Measurements from ENCODE around the gene ADIPOR2. TPM values are rescaled to one million over a fixed set of nuclear protein-coding genes. Genes with fewer than 3 reads are reported as not detected.
A peak's percentile ranks its signal among the peaks of the same experiment; 100 is the strongest.
"Not testable (repeated sequence)": the region's sequence is repeated elsewhere in the genome, so short reads cannot be mapped to it uniquely, and the experiment has no call there.

The ADIPOR2 gene
- total RNA-seq, 2 donors from 2014 or later = 35.3 to 45.5 TPM

GRCh38 chr12:1807087-1807860 is 116.4 kb downstream of the ADIPOR2 start:
- no peaks in the 10 kb centered on the region for H3K36me3 Mint-ChIP-seq
- ATAC-seq (no peak), DNase-seq (ENCODE audit: low spot score in 2 of 2) (no peak)
- H3K27ac Mint-ChIP-seq = peak overlapping the region; percentile 82 to 95
- peaks cover 4 to 5% of the 10 kb centered on the region in 2 donors for H3K9me3 Mint-ChIP-seq

GRCh38 chr12:1808036-1808797 is 117.3 kb downstream of the ADIPOR2 start:
- no peak overlapping the region for H3K27ac Mint-ChIP-seq
- H3K9me3 Mint-ChIP-seq = peaks cover 4 to 5% of the 10 kb centered on the region in 2 donors
- H3K36me3 Mint-ChIP-seq = no peaks in the 10 kb centered on the region
- ATAC-seq (no peak), DNase-seq (ENCODE audit: low spot score in 2 of 2) (no peak)

GRCh38 chr12:1808798-1809480 is 118.1 kb downstream of the ADIPOR2 start:
- H3K36me3 Mint-ChIP-seq = no peaks in the 10 kb centered on the region
- no peak overlapping the region for H3K27ac Mint-ChIP-seq
- H3K9me3 Mint-ChIP-seq = peaks cover 4 to 5% of the 10 kb centered on the region in 2 donors
- ATAC-seq (no peak), DNase-seq (ENCODE audit: low spot score in 2 of 2) (no peak)

GRCh38 chr12:1809591-1810190 is 118.8 kb downstream of the ADIPOR2 start:
- Mint-ChIP-seq H3K27ac (no peak overlapping the region), H3K36me3 (no peaks in the 10 kb centered on the region)

GRCh38 chr12:1810201-1810930 is 119.5 kb downstream of the ADIPOR2 start:
- no peak for ATAC-seq

More at GRCh38 chr12:1809591-1810190, 118.8 kb downstream of the ADIPOR2 start:
- ATAC-seq = no peak
- no peaks in the 10 kb centered on the region for H3K9me3 Mint-ChIP-seq
- no peak for DNase-seq (ENCODE audit: low spot score in 2 of 2)

GRCh38 chr12:1810931-1811280 is 120.0 kb downstream of the ADIPOR2 start:
- no peak for ATAC-seq
- no peak for DNase-seq (ENCODE audit: low spot score in 2 of 2)
- peak overlapping the region; percentile 15 to 79 for H3K27ac Mint-ChIP-seq
- no peaks in the 10 kb centered on the region for H3K9me3 Mint-ChIP-seq
- no peaks in the 10 kb centered on the region for H3K36me3 Mint-ChIP-seq

More at GRCh38 chr12:1810201-1810930, 119.5 kb downstream of the ADIPOR2 start:
- no peaks in the 10 kb centered on the region for H3K9me3 Mint-ChIP-seq
- peak overlapping the region; percentile 15 to 79 for H3K27ac Mint-ChIP-seq
- DNase-seq (ENCODE audit: low spot score in 2 of 2) = no peak
- no peaks in the 10 kb centered on the region for H3K36me3 Mint-ChIP-seq

- H3K9me3 Mint-ChIP-seq = no peaks in the 10 kb centered on the region
- DNase-seq (ENCODE audit: low spot score in 2 of 2) (no peak), ATAC-seq (peak; percentile 61 to 82)
- H3K27ac Mint-ChIP-seq = peak overlapping the region in 1 of 2 donors; percentile 79
- no peaks in the 10 kb centered on the region for H3K36me3 Mint-ChIP-seq
These were observed 120.5 kb downstream of the ADIPOR2 start for GRCh38 chr12:1811281-1811947.

GRCh38 chr12:1811948-1812291 is 121.0 kb downstream of the ADIPOR2 start:
- H3K9me3 Mint-ChIP-seq = no peaks in the 10 kb centered on the region
- no peaks in the 10 kb centered on the region for H3K36me3 Mint-ChIP-seq
- ATAC-seq = no peak
- H3K27ac Mint-ChIP-seq = peak overlapping the region in 1 of 2 donors; percentile 79
- no peak for DNase-seq (ENCODE audit: low spot score in 2 of 2)

- Mint-ChIP-seq H3K36me3 (no peaks in the 10 kb centered on the region), H3K9me3 (no peaks in the 10 kb centered on the region), H3K27ac (no peak overlapping the region)
- ATAC-seq (peak in 1 of 2 donors; percentile 21), DNase-seq (ENCODE audit: low spot score in 2 of 2) (no peak)
These were observed 121.9 kb downstream of the ADIPOR2 start for GRCh38 chr12:1812650-1813302.

- H3K9me3 Mint-ChIP-seq = no peaks in the 10 kb centered on the region
- ATAC-seq = no peak
- no peaks in the 10 kb centered on the region for H3K36me3 Mint-ChIP-seq
- H3K27ac Mint-ChIP-seq = no peak overlapping the region
- no peak for DNase-seq (ENCODE audit: low spot score in 2 of 2)
These were observed 123.4 kb downstream of the ADIPOR2 start for GRCh38 chr12:1814266-1814665.

GRCh38 chr12:1815108-1815507 is 124.2 kb downstream of the ADIPOR2 start:
- no peaks in the 10 kb centered on the region for H3K36me3 Mint-ChIP-seq
- ATAC-seq = no peak
- H3K27ac Mint-ChIP-seq = no peak overlapping the region
- DNase-seq (ENCODE audit: low spot score in 2 of 2) = no peak
- no peaks in the 10 kb centered on the region for H3K9me3 Mint-ChIP-seq

- DNase-seq (ENCODE audit: low spot score in 2 of 2) (no peak), ATAC-seq (no peak)
- Mint-ChIP-seq H3K9me3 (no peaks in the 10 kb centered on the region), H3K27ac (no peak overlapping the region), H3K36me3 (no peaks in the 10 kb centered on the region)
These were observed 125.2 kb downstream of the ADIPOR2 start for GRCh38 chr12:1815814-1816729.

- Mint-ChIP-seq H3K27ac (no peak overlapping the region), H3K36me3 (no peaks in the 10 kb centered on the region), H3K9me3 (no peaks in the 10 kb centered on the region)
- ATAC-seq (no peak), DNase-seq (ENCODE audit: low spot score in 2 of 2) (no peak)
These were observed 126.0 kb downstream of the ADIPOR2 start for GRCh38 chr12:1816730-1817348.

GRCh38 chr12:1817928-1818327 is 127.1 kb downstream of the ADIPOR2 start:
- H3K9me3 Mint-ChIP-seq; H3K27ac Mint-ChIP-seq; H3K36me3 Mint-ChIP-seq; DNase-seq (ENCODE audit: low spot score in 2 of 2); ATAC-seq: not testable (repeated sequence)

All from activated naive CD4-positive, alpha-beta T cell treated with anti-CD3 and anti-CD28 coated beads, Interleukin-2, amount 50 U/mL, for 72 hours (primary cell).